ENCODE measurements around the gene INPP5B.

DNA sequence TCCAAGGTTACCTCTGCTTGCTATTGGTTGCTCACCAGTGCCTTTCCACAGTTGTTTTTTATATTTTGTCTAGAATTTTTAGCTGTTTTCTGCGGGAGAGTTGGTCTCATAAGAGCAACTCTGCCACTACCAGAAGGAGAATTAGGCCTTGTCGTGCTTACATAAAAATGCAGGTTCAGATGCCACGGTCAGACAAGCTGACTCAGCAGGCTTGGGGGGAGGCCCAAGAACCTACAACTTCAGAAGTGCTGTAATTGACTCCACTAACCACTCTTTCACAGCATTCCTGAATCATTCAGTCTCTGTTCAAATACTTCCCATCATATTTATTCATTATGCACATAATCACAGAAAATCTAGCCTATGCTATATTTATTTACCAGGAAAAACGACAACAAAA lies 115.7 kb downstream of the INPP5B start:
- TF ChIP-seq SIN3A (IDR thresholded peaks at IDR 0.05; ENCODE audit: borderline replicate concordance, low read depth, low read length) (no peak), ZNF331 (CRISPR knock-in tag; IDR thresholded peaks at IDR 0.05) (no peak), ZNF143 (CRISPR knock-in tag; IDR thresholded peaks at IDR 0.05) (no peak)
